Panc1 (cell line): ENCODE measurements around the gene ARID5B. TPM values are rescaled to one million over a fixed set of nuclear protein-coding genes. Genes with fewer than 3 reads are reported as not detected.
A peak's percentile ranks its signal among the peaks of the same experiment; 100 is the strongest.

Source experiments
- ATAC-seq: fragments of 200-7000 bp; cut with Tn5 transposase; 2 replicates; pipeline ENCODE4 v1.9.1; 2020; ENCODE audit warnings: mild to moderate bottlenecking, moderate library complexity
- BruUV-seq: library from RNA; stranded (reverse); fragments of 400-500 nt; replicated peaks from 2 replicates; lab custom pipeline; 2021; lab: Mats Ljungman, UMichigan
- CTCF ChIA-PET: fragments of 300-600 bp; sonication (Branson Sonifier 250); formaldehyde crosslinking; loops from one replicate; lab custom pipeline; 2022; ENCODE audit warnings: antibody characterized with exemption; lab: Charles Lee
- POLR2A ChIA-PET: fragments of 300-600 bp; sonication (Branson Sonifier 250); formaldehyde crosslinking; loops from one replicate; lab custom pipeline; 2022; ENCODE audit warnings: antibody characterized with exemption; lab: Charles Lee
- DNase-seq: peaks from one replicate; pipeline ENCODE4 v3.0.0-alpha.2; 2010; ENCODE audit warnings: low read depth, low spot score
- H3K27ac ChIP-seq: 2 replicates; pipeline ENCODE4 v1.5.1; 2011; ENCODE audit warnings: mild to moderate bottlenecking, low read length, inconsistent platforms
- H3K27me3 ChIP-seq: fragments of 200-500 bp; sonication (Bioruptor generic); 2 replicates; pipeline ENCODE4 v1.6.0; 2014; ENCODE audit warnings: low read length, inconsistent platforms; ENCODE audit not compliant: control insufficient read depth, insufficient read depth
- H3K36me3 ChIP-seq: fragments of 200-500 bp; sonication (Bioruptor generic); 2 replicates; pipeline ENCODE4 v1.5.1; 2014; ENCODE audit warnings: inconsistent platforms, mild to moderate bottlenecking, low read length, moderate library complexity; ENCODE audit not compliant: control insufficient read depth, insufficient read depth
- H3K4me1 ChIP-seq: 2 replicates; pipeline ENCODE4 v1.5.1; 2011; ENCODE audit warnings: inconsistent platforms, mild to moderate bottlenecking, low read length, moderate library complexity; ENCODE audit not compliant: control insufficient read depth, insufficient read depth
- H3K4me3 ChIP-seq, 2 experiments: 2 replicates each; pipeline ENCODE4 v1.5.1; 2011 to 2012; ENCODE audit warnings: low read depth in 2 of 2, low read length in 2 of 2, mild to moderate bottlenecking in 2 of 2, inconsistent platforms in 1 of 2, moderate library complexity in 1 of 2
- H3K9me3 ChIP-seq: fragments of 200-500 bp; sonication (Bioruptor generic); 2 replicates; pipeline ENCODE4 v1.5.1; 2014; ENCODE audit warnings: low read depth, mild to moderate bottlenecking, inconsistent platforms, low read length, moderate library complexity; ENCODE audit not compliant: control insufficient read depth, insufficient read depth
- POLR2AphosphoS5 ChIP-seq: IDR thresholded peaks from 2 replicates; pipeline ENCODE4 v1.6.1; 2012; ENCODE audit warnings: mild to moderate bottlenecking, low read depth, low read length, moderate library complexity
- SIN3A ChIP-seq: IDR thresholded peaks from 2 replicates; pipeline ENCODE4 v1.6.1; 2012; ENCODE audit warnings: low read depth, mild to moderate bottlenecking, low read length, moderate library complexity, borderline replicate concordance; ENCODE audit not compliant: insufficient read depth
- TCF7L2 ChIP-seq: IDR thresholded peaks from 2 replicates; pipeline ENCODE4 v1.6.1; 2011; ENCODE audit warnings: mild to moderate bottlenecking, low read depth, low read length, inconsistent platforms
- in situ Hi-C: cut with HindIII; loops from 2 replicates; pipeline ENCODE4 v1.10.0; 2016; ENCODE audit warnings: low sequenced_read_pairs, low pct_unique_long_range_greater_than_20kb
- intact Hi-C: fragments of 100-400 bp; cut with micrococcal nuclease; formaldehyde crosslinking; loops from one replicate; pipeline ENCODE4 v1.10.0; 2022; ENCODE audit not compliant: unreplicated experiment
- total RNA-seq: library from RNA; stranded (reverse); gene quantifications from one replicate; pipeline ENCODE4 v1.2.1, GENCODE V29; 2021; ENCODE audit not compliant: unreplicated experiment
- TF ChIP-seq, protein P1 (sequence below), 2 experiments: IDR thresholded peaks; 2 replicates each; pipeline ENCODE4 v1.6.1; 2011 to 2012; ENCODE audit warnings: low read depth in 2 of 2, control low read depth in 1 of 2, low read length in 1 of 2, mild to moderate bottlenecking in 1 of 2, moderate library complexity in 1 of 2; ENCODE audit not compliant: insufficient read depth in 1 of 2
- TF ChIP-seq, protein P2 (sequence below): fragments of 450-650 bp; IDR thresholded peaks from 2 replicates; pipeline ENCODE4 v1.5.1; 2017; ENCODE audit warnings: mild to moderate bottlenecking

ARID5B gene
- total RNA-seq, 1 experiment from 2014 or later = 22.7 TPM

DNA sequence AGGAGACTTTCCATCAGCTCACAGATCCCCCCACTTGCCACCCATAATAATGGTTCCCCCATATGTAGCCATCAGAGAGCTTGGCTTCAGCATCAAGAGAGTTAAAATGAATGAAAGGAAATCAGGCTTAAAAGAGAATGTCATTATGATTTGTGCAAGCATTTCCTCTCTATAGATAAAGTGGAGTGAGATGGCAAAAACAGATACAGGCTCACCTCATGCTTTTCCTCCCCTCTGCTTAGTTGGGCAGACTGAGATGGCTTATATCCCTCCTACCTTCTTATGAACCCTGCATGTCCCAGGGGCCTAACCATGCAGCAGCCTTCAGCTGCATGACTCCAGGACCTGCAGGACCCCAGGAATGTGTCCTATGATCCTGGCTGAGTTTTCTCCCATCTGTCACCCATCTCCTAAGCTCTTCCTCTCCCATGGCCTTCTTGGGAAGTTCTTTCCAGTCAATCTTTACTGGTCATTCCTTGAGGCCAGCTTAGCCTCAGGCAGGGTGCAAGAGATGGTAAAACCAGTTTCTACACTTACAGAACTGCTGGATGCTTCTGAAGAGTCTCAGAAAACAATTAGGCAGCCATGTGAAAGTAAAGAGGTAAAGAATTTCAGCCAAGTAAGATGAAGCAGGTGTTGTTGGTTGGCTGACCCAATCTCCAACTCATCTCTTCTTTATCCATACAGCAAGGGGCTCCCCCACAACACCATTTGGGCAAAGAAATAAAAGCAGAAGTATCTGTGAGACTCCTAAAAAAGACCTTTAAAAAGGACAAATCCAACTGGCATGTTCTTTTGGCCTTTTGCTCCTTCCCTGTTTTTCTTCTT lies 207.5 kb downstream of the ARID5B start:
- no peak for TF ChIP-seq SIN3A
- TF ChIP-seq, protein P1, sequence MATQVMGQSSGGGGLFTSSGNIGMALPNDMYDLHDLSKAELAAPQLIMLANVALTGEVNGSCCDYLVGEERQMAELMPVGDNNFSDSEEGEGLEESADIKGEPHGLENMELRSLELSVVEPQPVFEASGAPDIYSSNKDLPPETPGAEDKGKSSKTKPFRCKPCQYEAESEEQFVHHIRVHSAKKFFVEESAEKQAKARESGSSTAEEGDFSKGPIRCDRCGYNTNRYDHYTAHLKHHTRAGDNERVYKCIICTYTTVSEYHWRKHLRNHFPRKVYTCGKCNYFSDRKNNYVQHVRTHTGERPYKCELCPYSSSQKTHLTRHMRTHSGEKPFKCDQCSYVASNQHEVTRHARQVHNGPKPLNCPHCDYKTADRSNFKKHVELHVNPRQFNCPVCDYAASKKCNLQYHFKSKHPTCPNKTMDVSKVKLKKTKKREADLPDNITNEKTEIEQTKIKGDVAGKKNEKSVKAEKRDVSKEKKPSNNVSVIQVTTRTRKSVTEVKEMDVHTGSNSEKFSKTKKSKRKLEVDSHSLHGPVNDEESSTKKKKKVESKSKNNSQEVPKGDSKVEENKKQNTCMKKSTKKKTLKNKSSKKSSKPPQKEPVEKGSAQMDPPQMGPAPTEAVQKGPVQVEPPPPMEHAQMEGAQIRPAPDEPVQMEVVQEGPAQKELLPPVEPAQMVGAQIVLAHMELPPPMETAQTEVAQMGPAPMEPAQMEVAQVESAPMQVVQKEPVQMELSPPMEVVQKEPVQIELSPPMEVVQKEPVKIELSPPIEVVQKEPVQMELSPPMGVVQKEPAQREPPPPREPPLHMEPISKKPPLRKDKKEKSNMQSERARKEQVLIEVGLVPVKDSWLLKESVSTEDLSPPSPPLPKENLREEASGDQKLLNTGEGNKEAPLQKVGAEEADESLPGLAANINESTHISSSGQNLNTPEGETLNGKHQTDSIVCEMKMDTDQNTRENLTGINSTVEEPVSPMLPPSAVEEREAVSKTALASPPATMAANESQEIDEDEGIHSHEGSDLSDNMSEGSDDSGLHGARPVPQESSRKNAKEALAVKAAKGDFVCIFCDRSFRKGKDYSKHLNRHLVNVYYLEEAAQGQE (IDR thresholded peaks at IDR 0.05; ENCODE audit: insufficient read depth in 1 of 2, low read depth in 2 of 2, low read length in 1 of 2) = no peak
- TF ChIP-seq POLR2AphosphoS5 = no peak
- TF ChIP-seq, protein P2, sequence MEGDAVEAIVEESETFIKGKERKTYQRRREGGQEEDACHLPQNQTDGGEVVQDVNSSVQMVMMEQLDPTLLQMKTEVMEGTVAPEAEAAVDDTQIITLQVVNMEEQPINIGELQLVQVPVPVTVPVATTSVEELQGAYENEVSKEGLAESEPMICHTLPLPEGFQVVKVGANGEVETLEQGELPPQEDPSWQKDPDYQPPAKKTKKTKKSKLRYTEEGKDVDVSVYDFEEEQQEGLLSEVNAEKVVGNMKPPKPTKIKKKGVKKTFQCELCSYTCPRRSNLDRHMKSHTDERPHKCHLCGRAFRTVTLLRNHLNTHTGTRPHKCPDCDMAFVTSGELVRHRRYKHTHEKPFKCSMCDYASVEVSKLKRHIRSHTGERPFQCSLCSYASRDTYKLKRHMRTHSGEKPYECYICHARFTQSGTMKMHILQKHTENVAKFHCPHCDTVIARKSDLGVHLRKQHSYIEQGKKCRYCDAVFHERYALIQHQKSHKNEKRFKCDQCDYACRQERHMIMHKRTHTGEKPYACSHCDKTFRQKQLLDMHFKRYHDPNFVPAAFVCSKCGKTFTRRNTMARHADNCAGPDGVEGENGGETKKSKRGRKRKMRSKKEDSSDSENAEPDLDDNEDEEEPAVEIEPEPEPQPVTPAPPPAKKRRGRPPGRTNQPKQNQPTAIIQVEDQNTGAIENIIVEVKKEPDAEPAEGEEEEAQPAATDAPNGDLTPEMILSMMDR = no peak
- no peak for TF ChIP-seq TCF7L2
- Histone ChIP-seq H3K27ac (peak overlapping the region; percentile 56), H3K4me1 (peaks cover 13% of the 10 kb centered on the region; the same call in 1 of the 2 replicates), H3K36me3 (no peaks in the 10 kb centered on the region), H3K4me3 (no peak overlapping the region), H3K9me3 (no peaks in the 10 kb centered on the region), H3K27me3 (no peaks in the 10 kb centered on the region)
- ChIA-PET CTCF (no interaction called here), POLR2A (no interaction called here)
- DNase-seq = no peak
- ATAC-seq = 0 out of 2 replicates have a peak, but pooled peaks have one; percentile 22
- intact Hi-C loops (no loop called here), in situ Hi-C loops (no loop called here)
- no TSS peak for BruUV-seq

DNA sequence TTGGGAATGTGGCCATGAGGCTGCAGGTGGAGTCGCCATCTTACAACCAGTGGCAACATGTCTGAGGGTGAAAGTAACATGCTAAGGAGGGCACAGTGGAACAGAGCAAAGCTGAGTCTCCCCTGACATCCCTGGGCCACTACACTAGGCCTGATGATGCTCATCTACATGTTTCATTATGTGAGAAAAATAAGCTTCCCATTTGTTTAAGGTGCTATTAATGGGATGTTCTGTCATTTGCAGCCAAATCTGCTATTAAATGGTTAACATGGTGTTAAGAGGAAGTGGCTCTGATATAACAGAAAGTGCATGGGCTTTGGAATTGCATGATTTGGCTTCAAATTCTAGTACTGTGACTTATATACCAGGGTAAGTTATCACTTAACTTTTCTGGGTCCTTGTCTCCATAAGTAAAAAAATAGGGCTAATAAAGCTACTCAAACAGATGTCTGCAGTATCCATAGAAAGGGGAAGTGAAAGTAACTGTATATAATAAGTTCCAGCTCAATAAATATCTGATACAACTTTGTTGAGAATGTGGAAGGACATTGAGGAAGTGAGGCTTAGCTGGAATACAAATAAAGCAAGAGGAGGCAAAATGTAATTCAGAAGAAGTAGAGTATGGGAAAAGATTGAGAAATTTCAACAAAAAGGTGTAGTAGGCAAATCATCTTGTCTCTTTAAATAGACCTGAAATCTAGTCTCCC lies 208.2 kb downstream of the ARID5B start:
- ATAC-seq (no peak), DNase-seq (no peak)
- H3K36me3 ChIP-seq = no peaks in the 10 kb centered on the region
- BruUV-seq = no TSS peak
- H3K4me1 ChIP-seq = peaks cover 13% of the 10 kb centered on the region; the same call in 1 of the 2 replicates
- intact Hi-C loops = no loop called here
- in situ Hi-C loops = no loop called here
- CTCF ChIA-PET = no interaction called here
- POLR2A ChIA-PET = interaction anchor here (0.6 kb wide), 1 partner anchor 31 kb away, joined by 3 read pairs; no protein-coding TSS in a partner anchor
- H3K27me3 ChIP-seq = no peaks in the 10 kb centered on the region
- TF ChIP-seq TCF7L2 (no peak), SIN3A (no peak)
- TF ChIP-seq, protein P2 = no peak
- TF ChIP-seq, protein P1 (IDR thresholded peaks at IDR 0.05; ENCODE audit: insufficient read depth in 1 of 2, low read depth in 2 of 2, low read length in 1 of 2) = no peak
- peak overlapping the region; percentile 56; the same call in 1 of the 2 replicates for H3K27ac ChIP-seq
- no peak overlapping the region for H3K4me3 ChIP-seq
- H3K9me3 ChIP-seq = no peaks in the 10 kb centered on the region
